ENCODE data around the gene SNURF. TPM values are rescaled to one million over a fixed set of nuclear protein-coding genes. Genes with fewer than 3 reads are reported as not detected.

SNURF gene
- total and polyA plus RNA-seq, 2 of the 4 experiments (the other 2 are of a cell fraction): 6.5 to 8.1 TPM

DNA sequence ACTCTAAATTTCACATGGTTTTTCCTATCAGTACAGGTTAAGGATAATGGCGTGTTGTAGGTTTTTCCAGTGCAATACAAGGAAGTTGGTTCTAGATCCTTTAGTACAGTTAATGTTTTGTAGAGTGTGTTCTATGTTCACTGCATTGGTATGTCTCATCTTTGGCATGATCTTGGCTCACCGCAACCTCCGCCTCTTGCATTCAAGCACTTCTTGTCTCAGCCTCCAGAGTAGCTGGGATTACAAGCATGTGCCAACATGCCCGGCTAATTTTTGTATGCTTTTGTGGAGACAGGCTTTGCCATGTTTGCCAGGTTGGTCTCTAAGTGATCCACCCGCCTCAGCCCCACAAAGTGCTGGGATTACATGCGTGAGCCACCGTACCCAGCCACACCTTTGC lies 30.4 kb downstream of the SNURF start:
- Histone ChIP-seq H2AK9ac (replicated peaks; ENCODE audit: low read depth, low read length, poor library complexity) (no peak overlapping the region), H3K4me1 (ENCODE audit: control insufficient read depth, insufficient read depth, low read length) (no peaks in the 10 kb centered on the region), H3K9me1 (ENCODE audit: insufficient read depth, low read length) (no peaks in the 10 kb centered on the region), H3K27ac (ENCODE audit: insufficient read depth, low read length) (no peak overlapping the region; the same call in 1 of the 2 replicates), H4K8ac (ENCODE audit: low read depth in 2 of 2, low read length in 2 of 2) (no peak overlapping the region), H3K4me2 (ENCODE audit: low read depth, low read length) (no peak overlapping the region), H2BK20ac (ENCODE audit: low read depth, low read length) (no peak overlapping the region), H3K36me3 (ENCODE audit: control insufficient read depth, insufficient read depth, low read length) (peaks cover 26% of the 10 kb centered on the region), H2BK120ac (ENCODE audit: low read depth, low read length) (no peak overlapping the region), H3K23ac (ENCODE audit: low read depth, low read length) (no peak overlapping the region), H2BK5ac (ENCODE audit: low read depth, low read length, poor library complexity, severe bottlenecking) (no peak overlapping the region), H3K27me3 (ENCODE audit: control insufficient read depth, insufficient read depth, low read length) (no peaks in the 10 kb centered on the region), H3K56ac (ENCODE audit: extremely low read depth, insufficient read depth, low read length) (no peak overlapping the region), H3K9ac (ENCODE audit: low read depth, low read length) (no peak overlapping the region), H3K4ac (ENCODE audit: low read depth, low read length) (no peak overlapping the region), H3K4me3 (ENCODE audit: insufficient read depth, low read depth, low read length) (no peak overlapping the region), H2BK15ac (ENCODE audit: low read depth, low read length) (no peak overlapping the region), H4K20me1 (ENCODE audit: insufficient read depth, low read length) (peaks cover 3% of the 10 kb centered on the region), H3K9me3 (ENCODE audit: control insufficient read depth, insufficient read depth, low read length) (no peaks in the 10 kb centered on the region), H2AFZ (replicated peaks; ENCODE audit: low read length, poor library complexity) (no peak overlapping the region), H2AK5ac (ENCODE audit: low read depth, low read length) (no peak overlapping the region), H3K18ac (ENCODE audit: low read depth, low read length) (no peak overlapping the region), H4K91ac (ENCODE audit: insufficient read depth, low read depth, low read length) (no peak overlapping the region), H3K14ac (replicated peaks; ENCODE audit: low read depth, low read length) (no peak overlapping the region), H3K79me1 (ENCODE audit: low read depth in 1 of 2, low read length in 2 of 2) (no peaks in the 10 kb centered on the region; a peak in 1 of 4 replicates), H4K5ac (ENCODE audit: low read depth, low read length) (no peak overlapping the region)
- no peak for DNase-seq
- in situ Hi-C loops (cut with MboI; ENCODE audit: low sequenced_read_pairs): loop anchor here (10.0 kb wide), 1 partner anchor 120 kb away; no protein-coding TSS in a partner anchor
- TF ChIP-seq CEBPB (IDR thresholded peaks at IDR 0.05; ENCODE audit: low read depth, low read length): no peak
- TF ChIP-seq, protein P1, sequence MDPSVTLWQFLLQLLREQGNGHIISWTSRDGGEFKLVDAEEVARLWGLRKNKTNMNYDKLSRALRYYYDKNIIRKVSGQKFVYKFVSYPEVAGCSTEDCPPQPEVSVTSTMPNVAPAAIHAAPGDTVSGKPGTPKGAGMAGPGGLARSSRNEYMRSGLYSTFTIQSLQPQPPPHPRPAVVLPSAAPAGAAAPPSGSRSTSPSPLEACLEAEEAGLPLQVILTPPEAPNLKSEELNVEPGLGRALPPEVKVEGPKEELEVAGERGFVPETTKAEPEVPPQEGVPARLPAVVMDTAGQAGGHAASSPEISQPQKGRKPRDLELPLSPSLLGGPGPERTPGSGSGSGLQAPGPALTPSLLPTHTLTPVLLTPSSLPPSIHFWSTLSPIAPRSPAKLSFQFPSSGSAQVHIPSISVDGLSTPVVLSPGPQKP (IDR thresholded peaks at IDR 0.05; ENCODE audit: borderline replicate concordance, low read depth, low read length): no peak
- no peak for TF ChIP-seq POLR2A (IDR thresholded peaks at IDR 0.05; ENCODE audit: low read depth, low read length)
- TF ChIP-seq MAFK (IDR thresholded peaks at IDR 0.05; ENCODE audit: low read depth, low read length): no peak
- TF ChIP-seq SMC3 (IDR thresholded peaks at IDR 0.05; ENCODE audit: low read depth, low read length): no peak
- TF ChIP-seq RAD21 (IDR thresholded peaks at IDR 0.05; ENCODE audit: low read length): no peak
- TF ChIP-seq NFE2L2 (IDR thresholded peaks at IDR 0.05; ENCODE audit: low read depth, low read length): no peak
- TF ChIP-seq MXI1 (IDR thresholded peaks at IDR 0.05; ENCODE audit: borderline replicate concordance, low read depth, low read length): no peak
- ATAC-seq (ENCODE audit: low read depth): no peak
- TSS peak; percentile 0 for BruUV-seq (replicated peaks)
- WGBS, 2 experiments (ENCODE audit: extremely low coverage in 2 of 2, insufficient read length in 1 of 2): 56% methylated on average over 1 of the region's 7 CpGs; no CpG with 5 or more reads in 1 of the 2 experiments
- POLR2A ChIA-PET (ENCODE audit: unreplicated experiment): no interaction called here
- CTCF ChIA-PET: no interaction called here
- dilution Hi-C loops (cut with HindIII; ENCODE audit: low sequenced_read_pairs, unreplicated experiment): no loop called here
- intact Hi-C loops (cut with micrococcal nuclease): no loop called here
